ENCODE data around the gene ZFP69. TPM values are rescaled to one million over a fixed set of nuclear protein-coding genes. Genes with fewer than 3 reads are reported as not detected.

The ZFP69 gene
- 1 to 10 TPM; 4.1 to 4.7 TPM for total RNA-seq

GRCh38 chr1:40476924-40477677 lies at the start of gene ZFP69:
TSS of gene ZFP69 (plus strand) at chr1:40477290. CDS start at chr1:40479362, 2,072 bp downstream.

GRCh38 chr1:40449684-40450494 lies 27.2 kb upstream of the ZFP69 start, which contains the start of gene ZFP69B:
TSS of gene ZFP69B (plus strand) at chr1:40450476. CDS start at chr1:40450962, 486 bp downstream.

GRCh38 chr1:40508375-40509341 lies 31.6 kb downstream of the ZFP69 start, which contains the start of gene EXO5:
TSS of gene EXO5 (plus strand) at chr1:40508767. CDS start at chr1:40514545, 5,778 bp downstream.

GRCh38 chr1:40531381-40532061 lies 54.4 kb downstream of the ZFP69 start, which contains the start of gene ZNF684:
TSS of gene ZNF684 (plus strand) at chr1:40531637. CDS start at chr1:40533167, 1,530 bp downstream.

Other genes starting within 250 kb of the ZFP69 start
- not detected for gene TMCO2, start 229.4 kb upstream of the ZFP69 start, total RNA-seq
- gene ZMPSTE24, start 219.1 kb upstream of the ZFP69 start, total RNA-seq = 10 to 100 TPM; 55.7 to 74.9 TPM
- gene COL9A2, start 160.0 kb upstream of the ZFP69 start, total RNA-seq = under 1 TPM; 0.34 to 0.67 TPM
- gene SMAP2, start 103.6 kb upstream of the ZFP69 start, total RNA-seq = 10 to 100 TPM; 16.9 to 29.6 TPM
- 1 to 10 TPM; 2.0 to 2.8 TPM for gene ZFP69B, start 26.8 kb upstream of the ZFP69 start, total RNA-seq
- gene EXO5, start 31.5 kb downstream of the ZFP69 start, total RNA-seq = 10 to 100 TPM in 1 of 2 donors, 1 to 10 TPM in 1; 7.6 to 13.0 TPM
- gene ZNF684, start 54.3 kb downstream of the ZFP69 start, total RNA-seq = 1 to 10 TPM; 3.7 to 5.2 TPM
- gene RIMS3, start 188.4 kb downstream of the ZFP69 start, total RNA-seq = under 1 TPM; 0.69 to 1.00 TPM
- 10 to 100 TPM; 32.0 to 36.0 TPM for gene NFYC, start 214.4 kb downstream of the ZFP69 start, total RNA-seq